Right renal pelvis (tissue), 4 donors: Measurements from ENCODE around the gene ERCC8. TPM values are rescaled to one million over a fixed set of nuclear protein-coding genes. Genes with fewer than 3 reads are reported as not detected.
"Not testable (repeated sequence)": the region's sequence is repeated elsewhere in the genome, so short reads cannot be mapped to it uniquely, and the experiment has no call there.

ENCODE experiments used
- DNase-seq, 4 donors: peaks; one replicate each; pipeline ENCODE4 v3.0.0-alpha.2; 2013; ENCODE audit warnings: low read depth in 4 of 4, low spot score in 3 of 4, missing footprints in 1 of 4
- polyA plus RNA-seq, 4 donors: library from polyadenylated mRNA; unstranded; fragments of 120-200 nt; gene quantifications; one replicate each; pipeline ENCODE4 v1.2.1, GENCODE V29; 2013; ENCODE audit not compliant: insufficient read length in 4 of 4

Gene ERCC8
- polyA plus RNA-seq, 4 donors, result 20.0 to 28.0 (median 24.3) TPM

GRCh38 chr5:60918466-60918865 lies 26.4 kb downstream of the ERCC8 start:
- DNase-seq, result no peak

- DNase-seq, result no peak
Measured at GRCh38 chr5:60916646-60917045, 28.2 kb downstream of the ERCC8 start.

GRCh38 chr5:60903356-60903755 lies 41.5 kb downstream of the ERCC8 start:
- DNase-seq, result no peak

- no peak for DNase-seq
Measured at GRCh38 chr5:60896991-60897390, 47.9 kb downstream of the ERCC8 start.

- DNase-seq, result no peak
Measured at GRCh38 chr5:60893521-60893920, 51.3 kb downstream of the ERCC8 start.

- no peak for DNase-seq
Measured at GRCh38 chr5:60891667-60892066, 53.2 kb downstream of the ERCC8 start.

GRCh38 chr5:60888359-60889061 lies 56.4 kb downstream of the ERCC8 start:
- no peak for DNase-seq

- no peak for DNase-seq
Measured at GRCh38 chr5:60887746-60888145, 57.1 kb downstream of the ERCC8 start.

GRCh38 chr5:60887096-60887495 lies 57.8 kb downstream of the ERCC8 start:
- no peak for DNase-seq

GRCh38 chr5:60886158-60886557 lies 58.7 kb downstream of the ERCC8 start:
- no peak for DNase-seq

GRCh38 chr5:60883229-60883628 lies 61.6 kb downstream of the ERCC8 start:
- DNase-seq, result no peak

- no peak for DNase-seq
Measured at GRCh38 chr5:60872892-60873291, 72.0 kb downstream of the ERCC8 start.

GRCh38 chr5:60870857-60871256 lies 74.0 kb downstream of the ERCC8 start:
- DNase-seq, result no peak

- not testable (repeated sequence) for DNase-seq
Measured at GRCh38 chr5:60860572-60860971, 84.3 kb downstream of the ERCC8 start.

- no peak for DNase-seq
Measured at GRCh38 chr5:60856066-60856465, 88.8 kb downstream of the ERCC8 start.

GRCh38 chr5:60852940-60853339 lies 91.9 kb downstream of the ERCC8 start:
- DNase-seq, result no peak

GRCh38 chr5:60852317-60852716 lies 92.6 kb downstream of the ERCC8 start:
- no peak for DNase-seq

GRCh38 chr5:60851626-60852025 lies 93.2 kb downstream of the ERCC8 start:
- no peak for DNase-seq

GRCh38 chr5:60846298-60846697 lies 98.6 kb downstream of the ERCC8 start:
- no peak for DNase-seq

- DNase-seq, result peak; percentile 61 to 68 (median 62)
Measured at GRCh38 chr5:60843936-60844905, 100.6 kb downstream of the ERCC8 start, which contains the start of gene ELOVL7. ELOVL7 (minus strand) TSS chr5:60844269; CDS start chr5:60787397, 56,872 bp downstream.

GRCh38 chr5:60843386-60843935 lies 101.4 kb downstream of the ERCC8 start:
- DNase-seq, result peak in 1 of 4 donors; percentile 21
